T1000 (cell line): Measurements from ENCODE around the gene UBP1.
A peak's percentile ranks its signal among the peaks of the same experiment; 100 is the strongest.
"Not testable (repeated sequence)": the region's sequence is repeated elsewhere in the genome, so short reads cannot be mapped to it uniquely, and the experiment has no call there.

Source experiments
- DNase-seq: peaks from one replicate; lab custom pipeline; 2025; ENCODE audit warnings: mixed read lengths; lab: John Stamatoyannopoulos, UW

Gene UBP1

GRCh38 chr3:33391255-33391995, 48.8 kb downstream of the UBP1 start:
- DNase-seq: no peak

DNA sequence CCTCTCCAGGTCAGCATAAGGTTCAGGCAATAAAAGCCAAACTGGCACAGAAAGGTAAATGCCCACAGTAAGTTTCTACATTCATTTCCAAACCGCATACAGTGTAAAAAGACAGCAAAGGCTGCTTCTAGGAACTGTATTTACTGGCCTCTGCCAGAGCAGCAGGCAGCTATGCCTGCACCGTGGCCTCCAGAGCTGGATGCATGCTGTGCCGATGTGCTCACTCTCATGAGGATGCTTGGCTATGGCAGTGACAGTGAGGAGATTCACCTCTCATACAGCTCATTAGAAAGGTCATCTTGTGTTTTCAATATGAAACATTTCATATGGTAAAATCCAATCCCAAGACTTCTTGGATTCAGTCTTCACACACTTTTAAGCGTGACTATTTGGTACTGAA, 50.3 kb downstream of the UBP1 start:
- DNase-seq: no peak

DNA sequence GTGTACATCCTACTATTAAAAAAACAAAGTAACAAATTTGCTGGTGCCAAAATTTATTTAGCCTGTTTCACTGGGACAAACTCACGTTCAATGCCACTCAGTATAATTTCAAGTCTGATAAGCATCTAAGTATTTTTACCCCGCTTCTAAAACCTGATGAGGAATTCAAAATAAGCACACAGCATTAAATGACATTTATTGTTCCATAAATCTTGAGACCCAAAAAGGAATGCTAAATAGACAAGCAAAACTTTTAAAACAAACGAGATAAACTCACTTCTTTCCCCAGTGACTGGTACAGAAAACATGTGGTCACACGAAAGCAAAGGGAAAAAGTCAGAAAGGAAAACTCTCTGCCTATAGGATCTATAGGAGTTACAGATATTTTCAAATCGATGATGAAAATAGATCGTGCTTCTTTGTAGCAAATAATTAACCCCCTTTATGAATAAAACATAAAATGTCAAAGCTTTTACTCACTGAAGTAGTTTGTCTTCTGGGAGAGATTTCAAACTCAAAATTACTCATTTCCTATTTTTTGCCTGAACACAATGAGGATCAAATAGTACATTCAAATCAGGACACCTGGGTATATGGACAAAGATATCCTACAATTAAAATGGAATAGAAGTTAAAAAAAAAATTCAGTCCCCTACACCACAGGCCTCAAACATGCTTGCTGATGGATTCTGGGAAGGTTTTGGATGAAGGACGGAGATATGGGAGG, 51.7 kb downstream of the UBP1 start:
- DNase-seq: no peak

DNA sequence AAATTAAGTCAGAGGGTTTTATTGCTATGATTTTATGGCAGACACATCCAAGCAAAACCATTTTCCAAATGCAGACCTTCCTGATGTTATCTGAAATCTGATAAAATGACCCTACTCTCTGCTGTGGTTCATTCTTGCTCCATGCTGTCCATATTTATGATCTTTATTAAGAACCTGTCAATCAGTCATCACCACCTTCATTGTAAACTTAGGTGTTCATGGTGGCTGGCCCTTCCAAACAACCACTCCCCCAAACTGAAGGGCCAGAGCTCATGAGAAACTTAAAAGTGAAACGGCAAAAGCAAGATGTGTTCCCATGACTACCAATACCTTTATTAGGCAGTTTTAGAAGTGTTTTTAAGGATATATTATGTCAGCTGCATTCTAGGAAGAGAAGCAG, 53.6 kb downstream of the UBP1 start:
- no peak for DNase-seq

DNA sequence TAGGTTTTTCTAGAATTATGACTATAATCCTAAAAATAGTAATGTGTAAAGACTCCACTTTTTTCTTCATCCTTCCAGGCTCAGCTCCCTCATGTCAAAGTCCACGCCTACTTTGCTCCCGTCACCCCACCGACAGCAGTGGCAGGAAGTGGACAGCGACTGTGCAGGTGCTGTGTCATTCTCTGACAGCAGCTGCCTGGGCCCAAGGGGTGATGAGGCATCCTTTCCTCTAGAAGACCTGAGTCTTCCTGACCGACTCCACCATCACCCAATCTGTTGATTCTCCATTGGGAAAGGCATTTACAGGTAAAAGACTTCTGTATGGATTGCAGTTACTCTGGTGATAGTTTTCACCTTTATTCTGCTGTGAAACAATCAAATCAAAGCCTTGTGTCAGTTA, 54.8 kb downstream of the UBP1 start:
- no peak for DNase-seq

DNA sequence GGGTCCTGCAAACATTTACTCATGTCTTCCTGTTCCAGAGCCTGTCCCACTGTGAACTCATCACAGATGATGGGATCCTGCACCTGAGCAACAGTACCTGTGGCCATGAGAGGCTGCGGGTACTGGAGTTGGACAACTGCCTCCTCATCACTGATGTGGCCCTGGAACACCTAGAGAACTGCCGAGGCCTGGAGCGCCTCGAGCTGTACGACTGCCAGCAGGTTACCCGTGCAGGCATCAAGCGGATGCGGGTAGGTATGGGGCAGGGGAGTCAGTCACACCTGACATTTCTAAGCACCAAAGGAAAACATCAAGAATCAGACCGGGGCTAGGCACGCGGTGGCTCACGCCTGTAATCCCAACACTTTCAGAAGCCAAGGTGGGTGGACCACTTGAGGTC, 56.3 kb downstream of the UBP1 start:
- no peak for DNase-seq

DNA sequence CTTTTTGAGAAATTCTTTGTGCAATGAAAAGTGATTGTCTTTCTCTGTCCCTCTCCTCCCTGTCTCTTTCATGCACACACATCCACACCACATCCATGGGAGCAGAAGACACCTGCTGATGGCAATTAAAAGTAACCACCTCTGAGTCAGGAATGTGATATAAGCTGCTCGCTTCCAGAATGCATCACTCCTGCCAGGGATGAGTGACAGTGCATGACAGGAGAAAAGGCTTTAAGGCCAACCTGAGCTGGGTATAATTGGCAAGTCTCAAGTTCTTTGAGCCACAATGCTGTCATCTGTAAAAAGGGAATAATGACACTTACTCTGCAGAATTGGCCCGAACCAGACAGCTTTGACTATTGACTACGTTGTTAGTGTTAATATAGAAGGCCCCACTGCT, 59.6 kb downstream of the UBP1 start:
- no peak for DNase-seq

GRCh38 chr3:33377931-33378330, 62.3 kb downstream of the UBP1 start:
- peak; percentile 26 for DNase-seq

GRCh38 chr3:33377489-33377888, 62.7 kb downstream of the UBP1 start:
- no peak for DNase-seq

DNA sequence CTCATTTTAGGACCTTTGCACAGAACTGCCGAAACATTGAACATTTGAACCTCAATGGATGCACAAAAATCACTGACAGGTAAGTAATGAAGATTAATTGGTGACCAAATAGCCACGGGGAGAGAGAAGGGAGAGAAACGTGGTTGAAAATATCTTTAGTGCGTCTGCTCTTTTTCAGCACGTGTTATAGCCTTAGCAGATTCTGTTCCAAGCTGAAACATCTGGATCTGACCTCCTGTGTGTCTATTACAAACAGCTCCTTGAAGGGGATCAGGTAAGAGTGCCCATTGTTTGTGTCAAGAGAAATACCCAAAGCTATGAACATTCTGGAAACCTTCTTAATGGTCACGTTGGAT, 67.1 kb downstream of the UBP1 start:
- DNase-seq: no peak

DNA sequence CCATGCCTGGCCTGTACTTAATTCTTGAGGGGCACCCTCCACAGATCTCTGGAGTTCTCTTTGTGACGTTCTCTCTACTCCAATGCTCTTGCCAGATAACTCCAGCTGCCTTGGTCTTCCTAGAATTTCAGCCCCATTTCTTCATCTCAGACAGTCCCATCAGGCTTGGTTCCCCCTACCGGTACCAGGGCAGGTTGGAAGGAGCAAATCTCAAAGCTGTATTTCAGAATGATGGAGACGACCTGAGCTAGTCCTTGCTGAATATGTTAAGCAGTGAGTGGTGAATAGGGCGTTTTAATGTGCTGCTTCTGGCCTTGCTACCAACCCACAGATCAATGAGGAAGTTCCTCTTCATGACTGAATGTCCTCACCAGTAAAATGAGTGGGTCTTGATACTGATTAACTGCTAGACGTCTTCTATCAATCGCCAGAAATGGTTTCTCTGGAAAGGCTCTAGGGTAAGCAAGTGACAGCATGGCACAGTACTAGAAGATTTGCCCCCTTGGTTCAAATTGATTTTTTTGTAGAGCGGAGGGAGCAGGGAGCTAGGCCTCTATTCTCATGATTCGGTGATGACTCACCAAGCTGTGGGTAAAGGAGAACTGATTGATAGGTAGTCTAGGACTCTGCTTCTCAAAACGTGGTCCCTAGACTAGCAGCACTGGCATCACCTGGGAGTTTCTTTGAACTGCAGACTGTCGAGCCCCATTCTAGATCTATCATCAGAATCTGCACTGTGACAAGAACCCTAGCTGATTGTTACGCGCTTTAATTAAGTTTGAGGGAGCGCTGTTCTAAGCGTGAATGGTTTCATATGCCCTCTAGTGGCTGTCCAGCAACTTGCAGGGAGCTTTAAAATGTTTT, 67.8 kb downstream of the UBP1 start:
- peak; percentile 46 for DNase-seq

DNA sequence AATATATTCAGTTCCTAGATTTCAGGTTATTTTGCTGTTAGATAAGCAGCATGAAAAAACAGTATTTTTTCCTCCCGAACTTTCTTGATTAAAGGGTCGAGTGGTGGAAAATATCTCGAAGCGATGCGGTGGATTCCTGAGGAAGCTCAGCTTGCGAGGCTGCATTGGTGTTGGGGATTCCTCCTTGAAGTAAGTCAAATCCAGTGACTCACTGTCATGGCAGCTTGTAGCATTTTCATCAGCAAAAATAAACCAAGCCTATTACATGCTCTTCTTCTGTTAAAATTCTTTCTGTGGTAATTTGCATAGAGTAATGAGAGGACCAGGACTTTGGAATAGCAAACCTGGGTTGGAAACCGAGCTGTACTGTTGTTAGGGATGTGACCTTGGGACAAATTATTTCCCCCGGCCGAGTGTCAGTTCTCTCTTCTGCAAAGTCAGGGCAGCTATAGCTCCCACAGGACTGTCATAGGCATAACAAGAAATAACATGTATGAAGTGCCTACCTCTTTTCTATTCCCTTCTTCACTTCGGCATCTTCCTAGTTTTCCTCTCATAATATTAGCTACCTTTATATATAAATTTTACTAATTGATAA, 75.6 kb downstream of the UBP1 start:
- DNase-seq: no peak

DNA sequence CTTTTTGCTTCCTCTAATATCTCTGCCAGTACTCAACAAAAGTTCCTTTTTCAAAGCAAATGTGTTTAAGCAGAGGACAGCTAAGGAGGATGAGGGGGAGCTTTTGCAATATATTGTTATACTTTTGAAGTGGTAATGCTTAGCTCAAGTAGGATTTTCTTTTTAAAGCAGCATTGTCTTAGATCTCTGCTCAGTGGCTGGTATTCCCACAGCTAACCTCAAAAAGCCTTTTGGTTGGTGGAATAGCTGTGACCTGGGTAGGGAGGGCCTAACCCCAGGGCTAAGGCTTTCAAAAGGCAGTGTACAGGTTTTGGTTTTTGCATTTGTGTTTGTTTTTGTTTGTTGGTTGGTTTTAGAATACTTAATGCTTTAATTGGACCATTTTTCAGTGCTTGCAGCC, 76.1 kb downstream of the UBP1 start:
- no peak for DNase-seq

DNA sequence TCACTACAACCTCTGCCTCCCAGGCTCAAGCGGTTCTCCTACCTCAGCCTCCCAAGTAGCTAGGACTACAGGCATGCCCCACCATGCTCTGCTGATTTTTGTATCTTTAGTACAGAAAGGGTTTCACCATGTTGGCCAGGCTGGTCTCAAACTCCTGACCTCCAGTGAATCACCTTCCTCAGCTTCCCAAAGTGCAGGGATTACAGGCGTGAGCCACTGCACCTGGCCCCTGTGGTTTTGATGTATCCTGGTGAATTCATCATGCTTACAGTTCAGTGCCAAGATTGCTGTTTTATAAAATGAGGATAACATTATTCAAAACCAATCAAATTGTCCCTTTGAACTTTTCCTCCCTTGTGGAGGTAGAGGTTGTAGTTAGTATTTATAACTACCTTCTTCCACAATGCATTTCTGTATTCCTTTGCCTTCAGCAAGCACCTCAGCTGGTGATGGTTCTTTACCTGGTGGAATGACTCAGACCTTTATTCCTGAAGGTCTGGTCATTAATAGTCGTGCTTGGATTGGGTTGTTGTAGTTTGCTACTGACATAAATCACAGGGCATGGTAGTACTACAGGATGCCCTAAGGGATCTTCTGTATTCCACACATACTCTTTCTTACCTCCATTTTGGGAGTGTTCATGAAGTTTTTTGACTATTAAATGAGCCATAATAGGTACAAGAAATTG, 76.9 kb downstream of the UBP1 start:
- DNase-seq: no peak

DNA sequence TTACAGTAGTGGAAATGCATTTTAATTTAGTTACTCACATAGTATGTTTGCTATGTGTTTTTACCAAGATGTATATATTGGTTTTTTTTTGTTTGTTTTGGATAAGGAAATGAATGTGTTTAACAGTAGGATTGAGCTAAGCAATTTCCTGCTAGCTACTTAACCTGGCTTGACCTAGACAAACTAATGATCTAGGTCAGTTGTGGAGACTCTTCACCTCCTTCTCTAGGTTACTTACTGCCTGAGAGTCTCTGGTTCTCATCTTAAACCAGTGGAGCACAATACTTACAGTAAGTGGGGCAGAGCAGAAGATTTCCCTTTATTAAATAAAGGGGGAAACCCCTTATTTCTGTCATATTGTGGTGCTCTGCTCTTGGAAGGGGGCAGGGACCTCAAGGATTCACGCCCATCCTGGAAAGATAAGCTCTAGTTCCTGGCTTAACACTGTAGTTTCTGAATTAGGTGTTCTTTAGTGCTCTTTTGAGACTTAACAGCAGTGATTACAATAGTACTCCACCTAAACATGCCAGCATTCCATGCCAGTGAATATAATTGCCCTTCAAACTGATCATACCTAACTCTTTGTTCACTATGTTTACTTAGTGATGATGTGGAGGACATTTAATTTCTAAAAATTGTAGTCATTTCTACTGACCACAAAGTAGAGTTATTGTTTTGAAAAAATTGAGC, 79.9 kb downstream of the UBP1 start:
- no peak for DNase-seq

GRCh38 chr3:33358172-33358781, 81.9 kb downstream of the UBP1 start:
- DNase-seq: no peak

DNA sequence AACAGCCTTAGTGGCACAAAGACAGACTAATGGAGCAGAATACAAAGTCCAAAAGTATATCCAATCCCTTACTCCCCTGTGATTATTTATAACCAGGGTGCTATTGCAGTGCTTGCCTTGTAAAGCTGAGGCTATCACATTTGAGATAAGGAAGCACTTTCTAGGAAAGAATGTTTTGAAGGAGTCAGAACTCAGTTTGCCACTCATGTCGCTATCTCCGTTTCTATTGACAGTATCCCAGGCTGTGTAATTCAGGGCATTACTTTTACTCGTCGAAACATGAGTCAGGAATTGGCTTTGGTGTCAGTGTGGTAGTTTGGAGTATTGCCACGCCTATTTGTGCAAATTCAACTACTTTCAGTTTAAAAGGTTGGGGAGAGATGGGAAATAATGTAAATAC, 84.6 kb downstream of the UBP1 start:
- no peak for DNase-seq

GRCh38 chr3:33339758-33340157, 100.4 kb downstream of the UBP1 start:
- DNase-seq: no peak

DNA sequence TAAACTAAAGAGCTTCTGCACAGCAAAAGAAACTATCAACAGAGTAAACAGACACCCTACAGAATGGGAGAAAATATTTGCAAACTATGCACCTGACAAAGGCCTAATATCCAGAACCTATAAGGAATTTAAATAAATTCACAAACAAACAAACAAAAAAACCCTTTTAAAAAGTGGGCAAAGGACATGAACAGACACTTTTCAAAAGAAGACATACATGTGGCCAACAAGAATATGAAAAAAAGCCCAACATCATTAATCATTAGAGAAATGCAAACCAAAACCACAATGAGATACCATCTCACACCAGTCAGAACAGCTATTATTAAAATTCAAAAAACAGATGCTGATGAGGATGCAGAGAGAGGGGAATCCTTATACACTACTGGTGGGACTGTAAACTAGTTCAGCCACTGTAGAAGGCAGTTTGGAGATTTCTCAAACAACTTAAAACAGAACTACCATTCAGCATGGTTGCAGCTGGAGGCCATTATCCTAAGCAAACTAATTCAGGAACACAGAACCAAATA, 101.2 kb downstream of the UBP1 start:
- not testable (repeated sequence) for DNase-seq
